Gastrocnemius medialis (tissue), 4 donors: ENCODE data around the gene BCL7A.

Source experiments
- POLR2A ChIP-seq, 2 donors: fragments of 450-650 bp; IDR thresholded peaks; one replicate each; pipeline ENCODE4 v1.6.1; 2017; ENCODE audit warnings: antibody characterized with exemption in 2 of 2, mild to moderate bottlenecking in 2 of 2, moderate library complexity in 2 of 2
- TF ChIP-seq, protein P1 (sequence below), 5 experiments: fragments of 450-650 bp in 3 of 5; fragments of 200-600 bp in 2 of 5; sonication (generic) in 2 of 5; IDR thresholded peaks in 4 of 5; conservative IDR thresholded peaks in 1 of 5; 1 replicate in 4 of 5; 2 replicates in 1 of 5; pipeline ENCODE4 v1.5.1; 2016 to 2019; ENCODE audit warnings: antibody characterized with exemption in 5 of 5, mild to moderate bottlenecking in 3 of 5, moderate library complexity in 3 of 5

DNA sequence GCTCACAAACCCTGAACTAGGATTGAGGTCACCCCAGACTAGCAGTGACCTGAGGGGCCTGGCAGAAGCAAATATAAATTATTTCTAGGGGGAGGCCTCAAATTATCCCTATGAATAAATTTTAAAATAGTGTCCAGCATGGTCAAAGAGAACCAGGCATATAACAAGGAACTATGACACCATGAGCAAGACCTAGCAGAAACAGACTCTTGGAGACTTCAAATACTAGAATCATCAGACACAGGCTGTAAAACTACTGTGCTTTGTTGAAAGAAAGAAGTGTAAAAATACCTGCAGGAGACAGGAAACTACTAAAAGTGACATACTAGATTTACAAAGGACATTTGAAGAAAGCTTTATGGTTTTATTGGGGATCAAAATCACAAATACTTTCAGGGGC, 3.2 kb upstream of the BCL7A start:
- TF ChIP-seq, protein P1, sequence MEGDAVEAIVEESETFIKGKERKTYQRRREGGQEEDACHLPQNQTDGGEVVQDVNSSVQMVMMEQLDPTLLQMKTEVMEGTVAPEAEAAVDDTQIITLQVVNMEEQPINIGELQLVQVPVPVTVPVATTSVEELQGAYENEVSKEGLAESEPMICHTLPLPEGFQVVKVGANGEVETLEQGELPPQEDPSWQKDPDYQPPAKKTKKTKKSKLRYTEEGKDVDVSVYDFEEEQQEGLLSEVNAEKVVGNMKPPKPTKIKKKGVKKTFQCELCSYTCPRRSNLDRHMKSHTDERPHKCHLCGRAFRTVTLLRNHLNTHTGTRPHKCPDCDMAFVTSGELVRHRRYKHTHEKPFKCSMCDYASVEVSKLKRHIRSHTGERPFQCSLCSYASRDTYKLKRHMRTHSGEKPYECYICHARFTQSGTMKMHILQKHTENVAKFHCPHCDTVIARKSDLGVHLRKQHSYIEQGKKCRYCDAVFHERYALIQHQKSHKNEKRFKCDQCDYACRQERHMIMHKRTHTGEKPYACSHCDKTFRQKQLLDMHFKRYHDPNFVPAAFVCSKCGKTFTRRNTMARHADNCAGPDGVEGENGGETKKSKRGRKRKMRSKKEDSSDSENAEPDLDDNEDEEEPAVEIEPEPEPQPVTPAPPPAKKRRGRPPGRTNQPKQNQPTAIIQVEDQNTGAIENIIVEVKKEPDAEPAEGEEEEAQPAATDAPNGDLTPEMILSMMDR (IDR thresholded peaks at IDR 0.05 in 4 of 5, conservative IDR thresholded peaks at IDR 0.05 in 1 of 5) = no peak
- TF ChIP-seq POLR2A (IDR thresholded peaks at IDR 0.05) = no peak
